GM21390 (cell line): Measurements from ENCODE around the gene ACIN1.

Source experiments
- ATAC-seq: cut with Tn5 transposase; IDR thresholded peaks from one replicate; pipeline ENCODE4 v1.9.1; 2021; ENCODE audit not compliant: unreplicated experiment

ACIN1 gene

DNA sequence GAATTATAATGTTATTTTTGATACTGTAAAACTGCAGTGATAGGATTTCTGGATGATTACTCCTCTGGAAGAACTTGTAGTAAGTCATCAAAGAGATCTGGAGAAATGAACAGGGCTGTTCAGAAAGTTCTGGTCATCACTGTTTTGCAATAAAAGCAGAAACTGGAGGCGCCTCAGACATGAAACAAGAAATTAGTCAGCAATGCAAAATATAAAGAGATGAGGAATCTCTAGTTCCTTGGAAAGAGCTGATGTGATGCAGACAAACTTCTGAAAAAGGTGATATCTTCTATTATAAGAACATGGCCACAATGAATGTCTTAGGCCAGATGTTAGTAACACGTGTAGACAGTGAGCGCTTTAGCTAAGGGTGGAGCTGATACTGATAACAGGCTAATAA lies 9.5 kb downstream of the ACIN1 start:
- ATAC-seq, result no peak

DNA sequence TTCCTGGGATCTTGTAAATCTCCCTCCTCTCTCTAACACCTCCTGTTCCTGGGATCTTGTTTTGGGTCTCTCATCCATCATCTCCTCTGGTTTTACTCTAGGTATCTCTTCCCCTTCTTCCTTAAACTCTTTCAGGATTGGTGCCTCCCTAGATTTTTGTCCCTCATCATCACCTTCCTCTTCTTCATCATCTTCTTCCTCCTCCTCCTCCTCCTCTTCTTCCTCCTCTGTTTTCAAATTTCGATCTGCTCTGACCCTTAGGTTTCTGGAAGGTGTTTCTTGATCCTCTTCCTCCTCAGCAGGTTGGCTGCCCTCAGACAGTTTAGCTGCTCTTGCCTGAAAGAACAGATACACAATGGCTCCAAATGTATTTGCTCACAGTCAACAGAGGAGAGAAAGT lies 14.5 kb downstream of the ACIN1 start:
- ATAC-seq, result no peak

DNA sequence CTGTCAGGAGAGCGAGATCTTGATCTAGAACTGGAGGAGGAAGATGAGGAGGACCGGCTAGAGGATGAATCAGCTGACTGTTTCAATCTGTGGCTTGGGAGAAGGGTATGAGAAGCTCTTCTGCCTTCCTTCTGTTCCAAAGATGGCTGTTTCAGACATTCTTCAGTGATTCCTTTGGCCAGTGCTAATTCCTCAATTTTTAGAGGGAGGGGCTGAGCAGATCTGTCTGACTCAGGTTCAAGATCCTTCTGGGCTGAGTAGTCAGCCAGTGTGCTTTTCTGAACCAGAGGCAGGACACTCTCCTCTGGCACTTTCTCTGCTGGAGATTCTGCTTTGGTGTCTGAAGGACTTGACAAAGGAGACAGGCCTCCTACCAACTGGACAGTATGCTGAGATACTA lies 15.2 kb downstream of the ACIN1 start:
- ATAC-seq, result no peak

DNA sequence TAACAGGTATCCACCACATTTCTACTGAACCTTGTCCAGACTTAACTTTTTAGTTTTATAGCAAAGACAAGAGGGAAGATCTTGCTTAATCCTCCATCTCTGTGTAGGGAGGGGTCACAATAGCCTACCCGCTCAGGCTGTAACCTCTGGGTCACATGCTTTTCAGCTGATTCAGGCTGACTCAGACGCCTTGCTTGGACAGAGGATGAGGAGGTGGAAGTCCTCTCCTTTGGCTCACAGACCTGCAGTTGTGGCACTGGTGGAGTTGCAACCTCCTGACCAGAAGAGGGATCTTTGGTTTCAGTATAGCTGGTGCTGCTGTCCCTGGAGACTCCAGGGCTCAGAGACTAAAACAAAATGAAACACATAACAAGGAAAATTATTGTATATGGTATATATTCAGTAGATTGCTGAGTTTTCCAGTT lies 16.2 kb downstream of the ACIN1 start:
- no peak for ATAC-seq

DNA sequence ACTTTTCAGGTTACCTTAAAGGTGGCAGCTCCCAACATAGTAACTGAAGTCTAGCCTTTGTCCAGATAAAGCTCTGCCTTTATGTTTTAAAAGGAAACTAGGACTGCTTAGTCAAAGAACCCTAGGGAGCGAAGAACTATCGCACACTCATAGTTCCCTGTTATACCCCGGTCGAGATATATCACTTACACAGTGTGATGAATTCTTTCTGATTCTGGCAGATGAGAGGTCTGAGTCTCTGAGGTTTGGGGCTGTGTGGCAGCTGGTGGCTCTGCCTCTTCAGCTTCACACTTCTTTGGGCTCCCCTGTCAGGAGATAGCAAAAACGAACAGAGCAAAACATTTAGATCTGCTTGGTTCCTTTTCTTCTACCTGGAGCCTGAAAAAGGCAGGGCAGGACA lies 17.0 kb downstream of the ACIN1 start:
- ATAC-seq, result no peak

DNA sequence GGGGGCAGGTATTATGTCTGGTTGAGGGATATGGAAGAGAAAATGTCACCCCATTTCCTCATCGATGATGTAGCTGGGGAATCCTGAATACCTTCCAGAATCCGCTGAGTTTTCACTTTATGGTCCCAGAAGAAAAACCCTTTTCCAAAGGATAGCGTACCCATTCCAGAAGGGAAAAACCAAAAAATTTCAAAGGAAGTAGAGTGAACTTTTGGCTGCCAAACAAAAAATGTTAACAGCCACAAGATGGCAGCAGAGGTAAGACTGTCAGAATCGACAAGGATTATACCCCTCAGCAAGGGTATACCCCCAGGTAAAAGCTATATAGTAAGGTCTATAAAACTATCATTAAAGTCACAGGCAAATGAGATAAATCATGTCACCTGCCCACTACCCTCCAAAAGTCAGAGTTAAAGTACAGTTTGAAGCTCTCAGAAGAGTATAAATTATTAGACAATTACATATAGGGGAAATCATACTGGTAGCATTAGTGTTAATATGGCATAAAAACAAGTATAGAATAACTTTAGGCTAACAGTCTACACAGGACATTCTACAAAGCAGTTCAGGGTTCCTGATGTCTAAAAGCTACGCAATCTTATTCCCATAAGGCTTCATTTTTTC lies 18.0 kb downstream of the ACIN1 start:
- ATAC-seq, result no peak

DNA sequence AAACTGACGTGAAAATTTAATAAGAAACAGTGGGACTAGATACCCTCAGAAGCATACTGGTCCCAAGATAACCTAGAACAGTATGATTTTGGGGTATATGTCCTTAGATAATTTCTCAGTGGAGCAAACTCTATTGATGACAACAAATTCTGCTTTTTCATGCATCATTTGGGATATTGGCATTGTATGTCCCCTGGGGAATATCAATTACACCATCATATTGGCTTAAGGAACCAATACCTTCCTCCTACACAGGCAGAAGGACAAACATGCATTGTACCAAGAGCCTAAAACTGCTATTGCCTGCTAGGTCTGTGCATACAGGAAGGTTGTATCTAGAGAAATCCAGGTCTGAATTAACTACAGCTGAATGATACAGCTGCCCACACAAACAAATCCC lies 20.0 kb downstream of the ACIN1 start:
- no peak for ATAC-seq

DNA sequence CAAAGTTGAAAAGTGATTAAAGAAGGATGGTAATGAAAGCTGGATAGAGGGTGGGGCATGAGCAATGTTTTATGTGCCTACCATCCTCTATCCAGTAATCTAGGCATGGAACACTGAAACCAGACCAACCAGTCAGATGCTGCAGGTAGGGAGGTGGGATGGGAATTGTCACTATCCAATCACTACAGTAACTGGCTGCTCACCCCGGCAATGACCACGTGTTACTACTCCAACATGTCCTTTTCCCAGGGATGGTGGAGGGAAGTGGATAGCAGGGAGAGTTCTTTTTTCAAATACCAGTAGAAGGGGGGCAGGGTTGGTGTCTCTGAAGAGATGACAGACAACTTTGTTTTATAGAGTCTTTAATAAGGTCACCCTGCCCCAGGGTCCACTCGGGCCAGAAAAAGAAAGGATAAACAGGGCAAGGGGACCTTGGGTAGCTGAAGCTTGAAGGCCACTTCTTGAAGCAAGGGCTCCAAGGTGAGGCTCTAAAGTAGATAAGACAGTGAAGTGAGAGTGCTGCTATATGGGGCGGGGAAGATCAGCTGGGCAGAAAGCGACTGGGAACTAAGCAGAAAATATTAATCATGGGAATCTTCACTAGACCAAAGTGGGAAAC lies 22.9 kb downstream of the ACIN1 start:
- ATAC-seq, result no peak

DNA sequence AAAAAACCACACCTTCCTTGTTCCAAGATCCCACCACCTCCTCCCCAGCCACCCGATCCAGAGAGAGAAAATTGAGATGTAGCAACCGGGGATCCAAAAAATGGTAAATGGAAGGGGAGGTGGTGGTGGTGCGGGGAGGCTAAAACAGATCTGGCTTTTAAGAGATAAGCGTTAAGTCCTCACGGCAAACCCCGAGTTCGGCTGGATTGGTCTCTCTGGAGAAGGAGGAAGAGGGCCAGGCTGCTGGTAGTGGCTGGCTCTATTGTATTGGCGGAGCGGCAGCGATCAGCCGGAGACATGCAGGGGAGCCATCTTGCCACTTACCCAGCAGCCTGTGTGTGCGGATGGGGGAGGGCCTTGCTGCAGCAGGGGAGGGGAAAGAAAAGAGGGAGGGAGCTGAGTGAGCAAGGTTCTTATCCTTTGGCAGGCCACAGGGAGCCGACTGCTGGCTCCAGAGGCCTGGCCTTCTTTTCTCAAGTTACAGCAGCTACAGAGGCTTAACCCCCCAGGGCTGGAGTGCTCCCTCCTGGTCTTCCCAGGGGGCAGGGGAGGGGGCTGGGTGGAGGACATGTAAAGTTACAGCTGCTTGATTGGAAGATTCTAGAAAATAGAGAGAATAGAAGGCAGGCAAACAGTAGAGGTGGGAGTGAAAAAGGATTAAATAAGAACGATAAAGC lies 23.6 kb downstream of the ACIN1 start:
- ATAC-seq, result peak; percentile 88

DNA sequence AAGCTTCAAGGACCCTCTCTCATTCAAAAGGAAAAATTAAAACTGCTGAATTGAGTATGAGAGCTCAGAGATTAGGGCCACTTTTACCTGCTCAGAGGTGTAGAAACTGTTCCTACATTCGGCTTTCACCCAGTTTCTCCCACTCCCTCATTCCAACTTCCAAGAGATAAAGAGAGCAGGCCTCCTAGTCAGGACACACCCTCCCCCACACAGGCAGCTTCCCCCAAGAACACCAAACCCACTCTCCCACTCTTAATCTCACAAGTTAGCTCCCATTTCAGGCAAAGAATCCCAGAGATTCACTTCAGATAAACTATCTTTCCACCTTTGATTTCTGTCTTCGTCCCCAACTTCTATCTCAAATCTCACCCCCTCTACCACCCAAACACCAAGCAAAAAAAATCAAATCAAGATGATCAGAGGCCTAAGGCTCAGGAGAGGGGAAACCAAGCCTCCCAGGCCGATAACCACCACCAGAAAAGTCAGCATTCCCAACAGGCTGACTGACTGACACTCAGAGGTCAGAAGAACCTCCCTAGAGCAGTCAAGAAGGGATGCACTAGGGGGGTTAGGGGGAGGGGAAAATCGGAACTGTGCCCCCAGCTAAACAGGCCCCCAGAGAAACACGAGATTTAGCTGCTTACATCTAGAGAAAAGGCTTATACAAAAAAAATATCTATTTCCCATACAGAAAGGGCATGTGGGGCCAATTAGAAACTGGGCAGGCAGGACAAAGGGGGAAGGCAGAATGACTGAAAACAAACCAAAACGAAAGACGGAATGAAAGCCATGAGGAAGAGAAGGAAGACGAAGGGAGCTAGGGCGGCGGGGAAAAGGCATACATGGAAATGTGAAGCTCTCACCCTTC lies 24.4 kb downstream of the ACIN1 start:
- ATAC-seq, result no peak

DNA sequence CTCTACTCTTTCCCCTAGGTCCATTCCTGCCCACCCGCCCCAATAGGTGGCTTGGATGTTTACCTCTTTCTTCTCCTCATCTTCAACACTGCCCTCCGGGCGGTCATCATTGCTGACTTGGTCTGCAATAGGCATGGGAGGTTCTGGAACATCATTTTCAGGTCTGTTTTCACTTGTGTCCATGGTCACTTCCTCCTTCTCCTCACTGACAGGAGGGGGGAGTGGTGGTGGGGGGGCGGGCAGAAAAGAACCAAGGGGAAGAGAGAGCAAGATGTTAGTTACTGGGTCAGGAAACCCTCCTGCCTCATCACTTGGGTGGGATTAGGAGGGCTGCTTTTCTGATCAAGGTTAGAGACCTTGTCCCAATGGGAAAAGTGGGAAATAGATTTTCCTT lies 25.5 kb downstream of the ACIN1 start:
- no peak for ATAC-seq

DNA sequence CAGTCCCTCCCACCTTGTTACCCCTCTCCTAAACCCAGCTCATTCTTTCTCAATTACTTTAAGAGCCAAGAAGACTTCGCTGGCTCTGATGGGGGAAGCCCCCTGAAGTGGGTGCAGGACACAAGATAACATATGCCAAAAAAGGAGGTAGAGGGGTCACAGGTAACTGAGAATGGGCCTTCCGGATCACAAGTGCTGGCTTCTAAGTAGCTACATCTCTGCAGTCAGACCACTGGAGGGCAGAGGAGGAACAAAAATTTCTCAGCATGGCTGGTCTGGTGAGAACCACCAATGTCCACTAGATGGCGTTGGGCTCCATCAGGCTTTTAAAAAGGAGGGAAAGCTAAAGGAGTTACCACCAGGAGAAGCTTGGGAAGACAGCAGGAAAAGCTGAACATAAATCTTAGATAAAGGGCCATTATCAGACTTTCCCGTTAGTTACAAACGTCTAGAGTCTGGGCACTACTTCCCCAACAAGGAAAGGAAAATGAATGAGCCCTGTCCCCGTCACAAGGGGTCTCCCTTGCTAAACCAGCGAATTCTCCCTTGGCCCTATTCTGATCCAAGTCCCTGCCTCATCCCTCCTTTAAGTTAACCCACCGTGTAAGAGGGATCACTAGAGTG lies 26.0 kb downstream of the ACIN1 start:
- ATAC-seq, result peak; percentile 59

DNA sequence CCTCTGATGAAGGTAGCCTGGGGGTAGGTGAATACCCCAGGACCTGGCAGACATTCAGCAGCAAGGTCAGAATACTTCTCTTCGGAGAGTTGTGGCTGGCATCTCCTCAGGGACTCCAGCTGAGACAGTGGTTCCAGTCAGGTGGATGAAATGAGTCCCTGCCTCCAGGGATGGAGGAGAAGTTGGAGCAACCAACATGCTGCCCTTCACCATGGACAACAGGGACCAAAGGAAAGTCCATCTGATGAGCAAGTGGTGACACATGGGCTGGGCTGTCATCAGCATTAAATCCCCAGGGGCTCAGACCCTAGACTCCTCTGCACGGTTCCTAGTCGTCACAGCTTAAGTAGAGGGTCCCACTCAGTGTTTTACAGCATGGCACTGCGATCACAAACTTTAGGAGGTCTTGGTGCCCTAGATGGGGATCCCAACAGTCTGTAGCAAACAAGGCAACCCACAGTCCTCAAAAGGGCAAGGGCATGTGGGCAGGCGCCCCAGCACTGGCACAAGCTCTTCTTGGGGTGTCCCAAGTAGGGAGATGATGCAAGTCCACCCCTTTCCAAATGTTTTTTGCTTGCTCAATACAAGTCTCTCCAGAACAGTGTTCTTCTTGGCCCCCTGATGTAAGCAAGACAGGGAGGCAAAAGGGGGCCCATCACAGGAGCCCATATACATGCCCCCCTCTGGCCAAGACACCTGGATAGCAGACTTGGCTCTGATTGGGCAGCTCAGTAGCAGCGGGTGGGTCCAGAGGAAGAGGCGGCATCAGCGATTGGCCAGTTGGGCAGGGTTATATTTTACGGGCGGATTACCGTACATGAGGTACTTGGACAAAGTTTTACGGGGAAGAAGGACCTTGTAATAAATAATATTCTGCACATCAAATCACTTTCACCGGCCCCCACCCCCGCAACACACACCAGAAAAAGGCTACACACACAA lies 26.8 kb downstream of the ACIN1 start:
- ATAC-seq, result no peak

DNA sequence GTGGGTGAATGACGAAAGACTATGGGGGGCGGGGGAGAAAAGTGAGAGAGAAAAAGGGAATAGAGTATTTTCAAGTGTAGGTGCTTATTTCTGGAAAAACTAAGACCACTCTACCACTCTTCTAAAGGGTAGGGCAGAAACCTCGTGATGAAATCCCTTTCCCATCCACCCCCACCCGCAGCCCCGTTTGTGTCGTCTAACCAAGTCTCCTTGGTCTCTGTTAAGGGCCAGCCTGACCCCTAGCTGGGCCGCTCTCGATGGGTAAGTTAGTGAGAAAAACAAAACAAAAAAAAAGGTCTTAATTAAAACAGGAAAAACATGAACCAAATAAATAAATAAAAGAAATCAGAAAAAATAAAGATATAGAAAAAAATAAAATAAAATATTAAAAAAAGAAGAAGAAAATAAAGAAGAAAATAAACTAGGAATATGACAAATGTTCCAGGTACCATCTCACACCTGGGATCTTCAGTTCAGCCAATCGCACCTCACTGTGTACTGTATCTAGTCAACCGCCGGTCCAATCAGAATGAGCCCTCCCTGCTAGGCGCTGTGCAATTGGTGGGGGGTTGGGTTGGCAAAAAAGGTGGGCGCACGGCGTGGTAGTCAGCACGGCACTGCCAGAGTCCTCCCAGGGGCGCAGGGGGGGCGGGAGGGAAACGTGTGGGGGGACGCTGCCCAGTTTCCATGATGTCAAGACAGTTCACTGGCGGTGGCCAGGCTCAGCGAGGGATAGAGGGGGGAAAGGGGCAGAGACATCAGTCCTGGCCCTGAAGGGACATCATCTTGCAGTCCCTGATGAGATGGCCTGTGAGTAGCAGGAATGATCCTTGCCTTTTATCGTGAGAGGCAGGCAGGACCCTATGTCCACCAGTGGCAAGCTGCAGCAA lies 27.8 kb downstream of the ACIN1 start:
- ATAC-seq, result no peak

DNA sequence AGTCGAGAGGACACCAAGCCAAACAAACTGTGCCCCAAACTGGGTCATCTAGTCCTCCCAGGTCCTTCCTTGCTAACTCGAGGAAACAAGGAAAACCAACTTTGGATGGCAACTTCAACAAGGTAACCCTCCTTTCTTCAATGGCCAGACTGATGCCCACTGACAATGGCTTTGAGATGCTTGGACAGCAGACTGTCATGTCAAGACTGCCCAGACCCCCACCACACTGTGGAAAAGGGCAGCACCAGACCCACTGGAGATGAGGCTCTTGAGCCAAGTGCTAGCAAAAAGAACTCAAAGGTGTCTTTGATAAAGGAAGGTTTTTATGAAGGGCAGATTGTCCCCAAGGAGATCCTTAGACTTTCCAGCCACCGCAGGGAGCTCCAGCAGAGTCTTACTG lies 28.6 kb downstream of the ACIN1 start:
- no peak for ATAC-seq

DNA sequence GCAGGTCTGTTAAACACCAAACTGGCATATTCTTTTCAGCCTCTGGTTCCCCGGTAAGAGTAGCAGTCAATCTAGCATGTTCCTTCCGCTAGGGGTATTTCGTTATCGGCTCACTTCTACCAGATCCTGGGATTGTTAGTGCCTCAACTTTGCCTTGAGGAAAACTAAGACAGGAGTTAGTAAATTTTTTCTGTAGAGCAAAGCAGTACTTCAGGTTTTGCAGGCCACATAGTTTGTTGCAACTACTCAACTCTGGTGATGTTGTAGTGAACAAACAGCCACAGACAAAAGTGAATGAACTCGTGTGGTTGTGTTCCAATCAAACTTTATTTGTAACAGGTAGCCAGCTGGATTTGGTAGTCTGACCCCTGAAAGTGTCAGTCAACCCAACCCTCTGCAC lies 31.3 kb downstream of the ACIN1 start:
- no peak for ATAC-seq

DNA sequence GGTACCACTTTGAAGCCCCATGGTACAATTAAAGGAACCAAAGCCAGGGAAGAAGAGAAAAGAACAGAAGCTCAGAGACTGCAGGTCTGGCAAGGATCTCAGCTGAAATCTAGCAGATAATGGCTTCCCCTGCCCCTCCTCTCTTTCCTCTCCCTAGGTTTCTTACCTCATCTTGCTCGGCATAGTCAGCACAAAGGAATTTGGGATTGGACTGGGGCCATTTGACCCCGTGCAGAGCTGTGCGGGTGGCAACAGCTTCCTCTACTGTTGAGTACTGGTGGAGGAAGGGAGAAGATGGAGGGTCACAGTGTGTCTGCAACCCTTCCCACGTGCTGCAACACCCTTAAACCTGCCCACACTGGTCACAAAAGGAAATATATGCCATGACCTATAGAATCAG lies 32.9 kb downstream of the ACIN1 start:
- ATAC-seq, result no peak

DNA sequence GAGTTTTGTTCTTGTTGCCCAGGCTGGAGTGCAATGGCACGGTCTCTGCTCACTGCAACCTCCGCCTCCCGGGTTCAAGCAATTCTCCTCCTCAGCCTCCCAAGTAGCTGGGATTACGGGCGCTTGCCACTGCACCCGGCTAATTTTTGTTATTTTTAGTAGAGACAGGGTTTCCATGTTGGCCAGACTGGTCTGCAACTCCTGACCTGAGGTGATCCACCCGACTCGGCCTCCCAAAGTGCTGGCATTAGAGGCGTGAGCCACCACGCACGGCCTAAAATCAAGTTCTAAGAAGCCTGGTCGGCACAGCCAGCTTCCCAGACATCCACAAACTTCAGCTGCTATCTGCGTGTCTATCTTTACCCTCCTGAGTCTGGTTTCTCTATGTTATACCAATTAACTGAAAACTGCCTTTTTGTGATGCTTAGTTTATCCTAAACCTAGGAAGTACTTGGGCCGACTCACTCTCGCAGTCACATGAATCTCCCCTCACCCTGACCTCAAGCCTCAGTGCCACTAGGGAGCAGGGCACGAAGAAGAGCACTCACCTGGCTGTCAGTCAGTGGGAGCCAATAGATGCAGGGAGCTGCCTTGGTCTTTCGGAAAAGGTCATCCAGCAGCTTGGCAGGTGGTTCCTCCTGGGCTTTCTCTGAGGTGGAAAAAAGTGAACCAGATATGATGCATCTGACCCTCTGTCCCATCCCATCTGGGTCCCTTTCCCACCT lies 34.2 kb downstream of the ACIN1 start:
- no peak for ATAC-seq
